ENCODE data around the gene CTDSPL. TPM values are rescaled to one million over a fixed set of nuclear protein-coding genes. Genes with fewer than 3 reads are reported as not detected.

Gene CTDSPL
- total RNA-seq, 2 donors from 2014 or later, result 27.8 to 30.7 TPM

DNA sequence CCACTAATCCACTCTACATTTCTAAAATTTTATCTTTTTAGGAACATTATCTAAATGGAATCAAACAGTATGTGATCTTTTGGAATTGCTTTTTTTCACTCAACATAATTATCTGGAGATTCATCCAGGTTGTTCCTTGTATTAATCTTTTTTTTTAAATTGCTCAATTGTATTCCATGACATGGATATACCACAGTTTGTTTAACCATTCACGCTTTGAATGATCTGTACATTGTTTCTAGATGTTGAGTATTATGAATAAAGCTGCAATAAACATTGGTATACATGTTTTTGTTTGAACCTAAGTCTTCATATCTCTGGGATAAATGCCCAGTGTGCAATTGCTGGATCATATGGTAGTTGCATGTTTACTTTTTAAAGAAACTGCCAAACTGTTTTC, 5.5 kb downstream of the CTDSPL start:
- TF ChIP-seq, protein P1, sequence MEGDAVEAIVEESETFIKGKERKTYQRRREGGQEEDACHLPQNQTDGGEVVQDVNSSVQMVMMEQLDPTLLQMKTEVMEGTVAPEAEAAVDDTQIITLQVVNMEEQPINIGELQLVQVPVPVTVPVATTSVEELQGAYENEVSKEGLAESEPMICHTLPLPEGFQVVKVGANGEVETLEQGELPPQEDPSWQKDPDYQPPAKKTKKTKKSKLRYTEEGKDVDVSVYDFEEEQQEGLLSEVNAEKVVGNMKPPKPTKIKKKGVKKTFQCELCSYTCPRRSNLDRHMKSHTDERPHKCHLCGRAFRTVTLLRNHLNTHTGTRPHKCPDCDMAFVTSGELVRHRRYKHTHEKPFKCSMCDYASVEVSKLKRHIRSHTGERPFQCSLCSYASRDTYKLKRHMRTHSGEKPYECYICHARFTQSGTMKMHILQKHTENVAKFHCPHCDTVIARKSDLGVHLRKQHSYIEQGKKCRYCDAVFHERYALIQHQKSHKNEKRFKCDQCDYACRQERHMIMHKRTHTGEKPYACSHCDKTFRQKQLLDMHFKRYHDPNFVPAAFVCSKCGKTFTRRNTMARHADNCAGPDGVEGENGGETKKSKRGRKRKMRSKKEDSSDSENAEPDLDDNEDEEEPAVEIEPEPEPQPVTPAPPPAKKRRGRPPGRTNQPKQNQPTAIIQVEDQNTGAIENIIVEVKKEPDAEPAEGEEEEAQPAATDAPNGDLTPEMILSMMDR (conservative IDR thresholded peaks at IDR 0.05), result no peak
- H3K4me3 ChIP-seq (ENCODE audit: low read length), result no peak overlapping the region
- no peak overlapping the region for H3K9ac ChIP-seq (ENCODE audit: extremely low read depth, low read length, poor library complexity, severe bottlenecking)
- no peak overlapping the region for H3K27ac Mint-ChIP-seq
- no peak overlapping the region for H3K27ac ChIP-seq (ENCODE audit: low read depth, low read length)
- H3K27me3 ChIP-seq (ENCODE audit: control insufficient read depth, insufficient read depth, low read length, poor library complexity, severe bottlenecking), result no peaks in the 10 kb centered on the region
- H3K9me3 ChIP-seq (ENCODE audit: control insufficient read depth, low read length), result peaks cover 19% of the 10 kb centered on the region
- H3K9me3 Mint-ChIP-seq, result peaks cover 18% of the 10 kb centered on the region
- H3K27me3 Mint-ChIP-seq (ENCODE audit: insufficient read depth), result peaks cover 7% of the 10 kb centered on the region
- H3K36me3 ChIP-seq (ENCODE audit: control insufficient read depth, insufficient read depth, low read length), result no peaks in the 10 kb centered on the region
- DNase-seq, result no peak
- no peaks in the 10 kb centered on the region for H3K36me3 Mint-ChIP-seq (ENCODE audit: low read depth)
- peaks cover 12% of the 10 kb centered on the region for H3K4me1 ChIP-seq (ENCODE audit: control insufficient read depth, insufficient read depth, low read length)
- WGBS, 2 experiments (ENCODE audit: insufficient coverage in 1 of 2, insufficient read length in 1 of 2), result 75 to 90% methylated on average over 1 of the region's 1 CpG
- H3K4me1 Mint-ChIP-seq, result peaks cover 36% of the 10 kb centered on the region
- no peak overlapping the region for H3K4me3 Mint-ChIP-seq

DNA sequence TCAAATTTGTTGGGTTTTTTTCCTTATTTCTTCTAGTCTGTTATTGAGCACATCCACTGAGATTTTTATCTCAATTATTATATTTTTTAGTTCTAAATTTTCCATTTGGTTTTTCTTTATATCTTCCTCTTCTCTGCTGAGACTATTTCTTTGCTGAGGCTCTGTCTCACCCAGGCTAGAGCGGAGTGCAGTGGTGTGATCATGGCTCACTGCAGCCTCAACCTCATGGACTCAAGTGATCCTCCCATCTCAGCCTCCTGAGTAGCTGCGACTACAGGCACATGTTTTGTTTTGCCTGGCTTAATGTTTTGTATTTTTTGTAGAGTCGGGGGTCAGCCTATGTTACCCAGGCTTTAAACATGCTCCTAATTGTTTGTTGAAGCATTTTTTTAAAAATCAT, 10.2 kb downstream of the CTDSPL start:
- Histone ChIP-seq H3K9ac (ENCODE audit: extremely low read depth, low read length, poor library complexity, severe bottlenecking) (no peak overlapping the region), H3K27me3 (ENCODE audit: control insufficient read depth, insufficient read depth, low read length, poor library complexity, severe bottlenecking) (no peaks in the 10 kb centered on the region), H3K4me1 (ENCODE audit: control insufficient read depth, insufficient read depth, low read length) (no peaks in the 10 kb centered on the region), H3K36me3 (ENCODE audit: control insufficient read depth, insufficient read depth, low read length) (no peaks in the 10 kb centered on the region), H3K9me3 (ENCODE audit: control insufficient read depth, low read length) (peaks cover 19% of the 10 kb centered on the region), H3K4me3 (ENCODE audit: low read length) (no peak overlapping the region), H3K27ac (ENCODE audit: low read depth, low read length) (no peak overlapping the region)
- no peaks in the 10 kb centered on the region for H3K36me3 Mint-ChIP-seq (ENCODE audit: low read depth)
- 92% methylated on average over 2 to 3 of the region's 3 CpGs for WGBS, 2 experiments (ENCODE audit: insufficient coverage in 1 of 2, insufficient read length in 1 of 2)
- H3K27ac Mint-ChIP-seq, result no peak overlapping the region
- peaks cover 11% of the 10 kb centered on the region for H3K4me1 Mint-ChIP-seq
- TF ChIP-seq, protein P1 (conservative IDR thresholded peaks at IDR 0.05), result no peak
- DNase-seq, result no peak
- H3K9me3 Mint-ChIP-seq, result peaks cover 31% of the 10 kb centered on the region
- H3K4me3 Mint-ChIP-seq, result no peak overlapping the region
- H3K27me3 Mint-ChIP-seq (ENCODE audit: insufficient read depth), result no peaks in the 10 kb centered on the region

DNA sequence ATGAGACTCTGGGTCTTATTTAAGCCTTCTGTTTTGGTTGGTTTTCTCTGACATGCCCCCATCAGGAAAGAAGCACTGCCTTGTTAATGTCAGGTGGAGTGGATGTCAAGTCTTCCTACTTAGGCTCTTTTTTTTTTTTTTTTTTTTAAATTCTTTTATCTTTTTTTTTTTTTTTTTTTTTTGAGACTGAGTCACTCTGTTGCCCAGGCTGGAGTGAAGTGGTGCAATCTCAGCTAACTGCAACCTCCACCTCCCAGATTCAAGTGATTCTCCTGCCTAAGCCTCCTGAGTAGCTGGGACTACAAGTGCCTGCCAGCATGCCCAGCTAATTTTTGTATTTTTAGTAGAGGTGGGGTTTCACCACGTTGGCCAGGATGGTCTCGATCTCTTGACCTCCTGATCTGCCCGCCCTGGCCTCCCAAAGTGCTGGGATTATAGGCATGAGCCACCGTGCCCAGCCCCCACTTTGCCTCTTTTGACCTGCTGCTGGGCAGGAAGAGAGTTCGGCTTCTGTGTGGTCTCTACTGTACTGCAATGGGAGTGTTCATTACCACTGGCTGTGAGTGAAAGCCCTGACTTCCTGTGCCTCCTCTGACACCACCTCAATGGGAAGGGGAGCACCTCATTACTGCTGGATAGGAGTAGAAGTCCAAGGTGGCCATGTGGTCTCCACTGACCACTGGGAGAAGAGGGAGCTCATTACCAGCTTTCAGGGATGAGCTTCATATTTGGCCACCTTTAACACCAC, 10.9 kb downstream of the CTDSPL start:
- peaks cover 13% of the 10 kb centered on the region for H3K9me3 ChIP-seq (ENCODE audit: control insufficient read depth, low read length)
- Mint-ChIP-seq H3K27me3 (ENCODE audit: insufficient read depth) (peaks cover 2% of the 10 kb centered on the region), H3K9me3 (peaks cover 33% of the 10 kb centered on the region), H3K4me1 (peaks cover 11% of the 10 kb centered on the region), H3K4me3 (no peak overlapping the region), H3K36me3 (ENCODE audit: low read depth) (peaks cover 3% of the 10 kb centered on the region), H3K27ac (no peak overlapping the region)
- H3K27me3 ChIP-seq (ENCODE audit: control insufficient read depth, insufficient read depth, low read length, poor library complexity, severe bottlenecking), result no peaks in the 10 kb centered on the region
- 93 to 96% methylated on average over 3 to 5 of the region's 5 CpGs for WGBS, 2 experiments (ENCODE audit: insufficient coverage in 1 of 2, insufficient read length in 1 of 2)
- no peaks in the 10 kb centered on the region for H3K36me3 ChIP-seq (ENCODE audit: control insufficient read depth, insufficient read depth, low read length)
- TF ChIP-seq, protein P1 (conservative IDR thresholded peaks at IDR 0.05), result no peak
- H3K4me1 ChIP-seq (ENCODE audit: control insufficient read depth, insufficient read depth, low read length), result no peaks in the 10 kb centered on the region
- no peak overlapping the region for H3K4me3 ChIP-seq (ENCODE audit: low read length)
- H3K27ac ChIP-seq (ENCODE audit: low read depth, low read length), result no peak overlapping the region
- H3K9ac ChIP-seq (ENCODE audit: extremely low read depth, low read length, poor library complexity, severe bottlenecking), result no peak overlapping the region
- DNase-seq, result no peak

Data from endodermal cell (in vitro differentiated cells).